K562 (cell line): Measurements from ENCODE around the gene C21orf58. TPM values are rescaled to one million over a fixed set of nuclear protein-coding genes. Genes with fewer than 3 reads are reported as not detected.

Source experiments
- ATAC-seq: fragments of 200-7000 bp; cut with Tn5 transposase; 3 replicates; pipeline ENCODE4 v1.9.1; 2020; ENCODE audit warnings: moderate library complexity
- BruUV-seq: library from RNA; stranded (reverse); fragments of 400-500 nt; replicated peaks from 2 replicates; lab custom pipeline; 2021; lab: Mats Ljungman, UMichigan
- CTCF ChIA-PET: fragments of 300-600 bp; formaldehyde crosslinking; extraction: SDS; loops from one replicate; lab custom pipeline; 2021; ENCODE audit warnings: low intra/inter-chr PET ratio; lab: Yijun Ruan, JAX
- POLR2A ChIA-PET: fragments of 300-600, 350-650 bp; sonication (Branson Sonifier 250); formaldehyde crosslinking; extraction: SDS; loops from one replicate; lab custom pipeline; 2021; ENCODE audit warnings: antibody characterized with exemption, inconsistent platforms; lab: Yijun Ruan, JAX
- DNase-seq, 4 experiments: peaks; one replicate each; pipeline versions ENCODE4 v3.0.0 to v3.0.0-alpha.2; 2011 to 2018; ENCODE audit warnings: low spot score in 3 of 4, mixed read lengths in 3 of 4; ENCODE audit errors: extremely low read depth in 1 of 4
- FAIRE-seq: peaks from 2 replicates; lab custom pipeline; 2011; peaks lifted over from hg19 to GRCh38; lab: Jason Lieb, UNC
- H2AFZ ChIP-seq: 2 replicates; pipeline ENCODE4 v1.6.0; 2011; ENCODE audit warnings: low read depth, low read length, control low read depth, inconsistent platforms
- H3K27ac ChIP-seq: fragments of 200-600 bp; 3 replicates; pipeline ENCODE4 v1.8.0; 2011; ENCODE audit warnings: low read depth, mild to moderate bottlenecking, control low read depth, inconsistent platforms, low read length, moderate library complexity, mixed read lengths; ENCODE audit errors: extremely low read depth
- H3K27me3 ChIP-seq, 2 experiments: fragments of 300-600 bp in 1 of 2; 2 replicates in 1 of 2; 3 replicates in 1 of 2; pipeline versions ENCODE4 v1.6.0 to v1.8.0; 2011; ENCODE audit warnings: inconsistent platforms in 2 of 2, low read length in 2 of 2, mild to moderate bottlenecking in 1 of 2, mixed read lengths in 1 of 2, moderate library complexity in 1 of 2; ENCODE audit not compliant: control insufficient read depth in 2 of 2, insufficient read depth in 2 of 2
- H3K36me3 ChIP-seq: fragments of 300-600 bp; 3 replicates; pipeline ENCODE4 v1.8.0; 2011; ENCODE audit warnings: mild to moderate bottlenecking, low read length, inconsistent platforms; ENCODE audit not compliant: control insufficient read depth, insufficient read depth
- H3K4me1 ChIP-seq, 2 experiments: fragments of 200-600 bp in 1 of 2; replicated peaks in 1 of 2; 2 replicates in 1 of 2; 3 replicates in 1 of 2; pipeline versions ENCODE4 v1.5.1 to v1.8.0; 2011; ENCODE audit warnings: inconsistent platforms in 2 of 2, low read length in 2 of 2, mild to moderate bottlenecking in 1 of 2, mixed read lengths in 1 of 2, moderate library complexity in 1 of 2; ENCODE audit not compliant: control insufficient read depth in 2 of 2, insufficient read depth in 2 of 2
- H3K4me2 ChIP-seq: 2 replicates; pipeline ENCODE4 v1.6.1; 2011; ENCODE audit warnings: low read length, control low read depth, inconsistent platforms, mixed read lengths; ENCODE audit not compliant: insufficient read depth
- H3K4me3 ChIP-seq: fragments of 200-600 bp; sonication (generic), shearing (Covaris generic); 2 replicates; pipeline ENCODE4 v1.5.1; 2016; ENCODE audit warnings: control low read depth, inconsistent platforms
- H3K79me2 ChIP-seq: fragments of 200-600 bp; 3 replicates; pipeline ENCODE4 v1.8.0; 2011; ENCODE audit warnings: low read length, inconsistent platforms; ENCODE audit not compliant: control insufficient read depth, insufficient read depth
- H3K9ac ChIP-seq, 2 experiments: 2 replicates each; pipeline versions ENCODE4 v1.6.0 to v1.6.1; 2011; ENCODE audit warnings: low read depth in 2 of 2, low read length in 2 of 2, control low read depth in 1 of 2, inconsistent platforms in 1 of 2, mild to moderate bottlenecking in 1 of 2, mixed read lengths in 1 of 2; ENCODE audit not compliant: insufficient read depth in 1 of 2
- H3K9me1 ChIP-seq: one replicate; pipeline ENCODE4 v1.6.0; 2011; ENCODE audit warnings: inconsistent platforms, mild to moderate bottlenecking, low read length, moderate library complexity; ENCODE audit not compliant: control insufficient read depth, insufficient read depth
- H3K9me3 ChIP-seq: replicated peaks from 2 replicates; pipeline ENCODE4 v1.5.1; 2011; ENCODE audit warnings: low read depth, low read length, inconsistent platforms; ENCODE audit not compliant: control insufficient read depth, insufficient read depth
- H4K20me1 ChIP-seq: replicated peaks from 2 replicates; pipeline ENCODE4 v1.6.1; 2011; ENCODE audit warnings: low read length, inconsistent platforms, mixed read lengths; ENCODE audit not compliant: control insufficient read depth, insufficient read depth
- BDP1 ChIP-seq: IDR thresholded peaks from 3 replicates; pipeline ENCODE4 v1.6.1; 2011; ENCODE audit not compliant: insufficient read length, insufficient read depth
- ELF4 ChIP-seq: fragments of 450-650 bp; formaldehyde crosslinking; IDR thresholded peaks from 2 replicates; pipeline ENCODE4 v1.4.0; 2022; ENCODE audit warnings: missing genetic modification characterization
- KDM5B ChIP-seq: fragments of 200-600 bp; sonication (generic); IDR thresholded peaks from 2 replicates; pipeline ENCODE4 v1.6.1; 2012; ENCODE audit warnings: low read depth, mild to moderate bottlenecking, moderate library complexity, low read length, control low read depth, inconsistent platforms; ENCODE audit not compliant: insufficient replicate concordance
- KLF13 ChIP-seq: fragments of 450-650 bp; IDR thresholded peaks from 2 replicates; pipeline ENCODE4 v1.6.1; 2016; ENCODE audit warnings: missing genetic modification characterization, low read depth, mild to moderate bottlenecking, missing compliant biosample characterization, moderate library complexity, borderline replicate concordance
- PHTF2 ChIP-seq: fragments of 250-450 bp; sonication (Bioruptor Pico); IDR thresholded peaks from 2 replicates; pipeline ENCODE4 v1.5.0; 2021; ENCODE audit warnings: mild to moderate bottlenecking
- PTBP1 ChIP-seq: fragments of 200-400 bp; formaldehyde crosslinking; IDR thresholded peaks from 2 replicates; pipeline ENCODE4 v1.6.1; 2017; ENCODE audit warnings: low read depth, low read length
- YY1 ChIP-seq, 3 experiments: IDR thresholded peaks; 2 replicates each; pipeline ENCODE4 v1.6.1; 2011; ENCODE audit warnings: low read length in 2 of 3, mild to moderate bottlenecking in 2 of 3, moderate library complexity in 2 of 3, borderline replicate concordance in 1 of 3, control low read depth in 1 of 3, low read depth in 1 of 3; ENCODE audit not compliant: insufficient read depth in 3 of 3, insufficient replicate concordance in 2 of 3, control insufficient read depth in 1 of 3, insufficient read length in 1 of 3; ENCODE audit errors: extremely low read depth in 1 of 3
- ZNF507 ChIP-seq: conservative IDR thresholded peaks from 2 replicates; pipeline ENCODE4 v1.6.1; 2017; ENCODE audit warnings: missing genetic modification characterization, missing compliant biosample characterization
- WGBS: fragments of 100-300 bp; shearing (Covaris generic); methylation state at CpG from one replicate; pipeline ENCODE4 v1.1.6; 2016; ENCODE audit warnings: low coverage, mixed read lengths; ENCODE audit not compliant: insufficient coverage; ENCODE audit errors: missing lambda C conversion rate; 5-methylcytosine and 5-hydroxymethylcytosine counted together
- in situ Hi-C: fragments of 300-500 bp; cut with MboI; formaldehyde crosslinking; loops from 4 replicates; pipeline ENCODE4 v1.15.0; 2018; ENCODE audit warnings: inconsistent platforms, mixed read lengths
- intact Hi-C: fragments of 100-400 bp; cut with micrococcal nuclease; formaldehyde crosslinking; loops from 2 replicates; pipeline ENCODE4 v1.14.2; 2022
- polyA plus RNA-seq, 8 experiments: library from polyadenylated mRNA; depleted of rRNA in 4 of 8; stranded (reverse) in 5 of 8; unstranded in 3 of 8; fragments of >200 nt; fragmentation: Nextera tagmentation in 2 of 8; fragmentation: Illumina TruSeq in 1 of 8; extraction: Ambion mirVana in 2 of 8; extraction: Trizol in 1 of 8; gene quantifications; 2 replicates each; pipeline versions ENCODE4 v1.2.1 to v1.2.3, GENCODE V29; 2011 to 2014; ENCODE audit warnings: inconsistent platforms in 1 of 8, missing spikeins in 1 of 8
- total RNA-seq, 7 experiments: library from RNA; depleted of rRNA in 6 of 7; stranded (reverse); fragments of >200 nt in 6 of 7; fragmentation: Illumina TruSeq in 2 of 7; extraction: Trizol in 2 of 7; gene quantifications; 2 replicates each; pipeline versions ENCODE4 v1.2.1 to v1.2.3, GENCODE V29; 2011 to 2021; ENCODE audit warnings: low replicate concordance in 1 of 7
- TF ChIP-seq, protein P1 (sequence below): sonication (generic); formaldehyde crosslinking; IDR thresholded peaks from 2 replicates; pipeline ENCODE4 v1.8.0; 2022; ENCODE audit warnings: missing genetic modification reagents, mild to moderate bottlenecking, borderline replicate concordance
- TF ChIP-seq, protein P2 (sequence below): fragments of 450-650 bp; conservative IDR thresholded peaks from 2 replicates; pipeline ENCODE4 v1.6.1; 2016; ENCODE audit warnings: missing genetic modification characterization, low read depth, mild to moderate bottlenecking, missing compliant biosample characterization, moderate library complexity
- TF ChIP-seq, protein P3 (sequence below): fragments of 200-800 bp; sonication (Bioruptor generic); IDR thresholded peaks from 2 replicates; pipeline ENCODE4 v1.6.1; 2017; ENCODE audit warnings: missing genetic modification characterization, missing compliant biosample characterization

Gene C21orf58
- total and polyA plus RNA-seq, 9 of the 15 experiments (the other 6 are each of a cell fraction or from before 2014, with no cell fraction given) = 1.2 to 30.5 (median 12.4) TPM

DNA sequence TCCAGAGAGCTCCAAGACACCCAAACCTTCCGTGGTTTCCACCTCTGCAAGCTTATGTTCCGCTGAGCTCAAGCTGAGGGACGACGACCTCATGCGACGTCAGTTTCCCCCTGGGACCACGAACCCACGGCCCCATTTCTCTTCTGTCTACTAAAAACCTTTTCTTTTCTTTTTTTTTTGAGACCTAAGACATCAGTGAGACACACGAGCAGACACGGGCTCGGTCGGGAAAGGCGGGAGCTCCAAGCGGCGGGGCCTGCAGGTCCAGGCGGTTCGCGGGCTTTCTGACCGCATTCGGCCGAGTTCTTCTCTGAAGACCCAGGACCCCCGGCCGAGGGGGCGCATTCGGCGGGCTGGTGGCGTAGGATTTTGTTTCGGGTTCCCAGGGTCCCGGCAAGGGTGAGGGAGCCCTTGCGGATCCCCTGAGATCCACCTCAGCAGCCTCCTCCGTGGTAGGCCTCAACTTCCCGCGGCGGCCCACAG is 402 bp downstream of the C21orf58 start (continued):
- TF ChIP-seq BDP1 (no peak), ZNF507 (tag) (no peak)

DNA sequence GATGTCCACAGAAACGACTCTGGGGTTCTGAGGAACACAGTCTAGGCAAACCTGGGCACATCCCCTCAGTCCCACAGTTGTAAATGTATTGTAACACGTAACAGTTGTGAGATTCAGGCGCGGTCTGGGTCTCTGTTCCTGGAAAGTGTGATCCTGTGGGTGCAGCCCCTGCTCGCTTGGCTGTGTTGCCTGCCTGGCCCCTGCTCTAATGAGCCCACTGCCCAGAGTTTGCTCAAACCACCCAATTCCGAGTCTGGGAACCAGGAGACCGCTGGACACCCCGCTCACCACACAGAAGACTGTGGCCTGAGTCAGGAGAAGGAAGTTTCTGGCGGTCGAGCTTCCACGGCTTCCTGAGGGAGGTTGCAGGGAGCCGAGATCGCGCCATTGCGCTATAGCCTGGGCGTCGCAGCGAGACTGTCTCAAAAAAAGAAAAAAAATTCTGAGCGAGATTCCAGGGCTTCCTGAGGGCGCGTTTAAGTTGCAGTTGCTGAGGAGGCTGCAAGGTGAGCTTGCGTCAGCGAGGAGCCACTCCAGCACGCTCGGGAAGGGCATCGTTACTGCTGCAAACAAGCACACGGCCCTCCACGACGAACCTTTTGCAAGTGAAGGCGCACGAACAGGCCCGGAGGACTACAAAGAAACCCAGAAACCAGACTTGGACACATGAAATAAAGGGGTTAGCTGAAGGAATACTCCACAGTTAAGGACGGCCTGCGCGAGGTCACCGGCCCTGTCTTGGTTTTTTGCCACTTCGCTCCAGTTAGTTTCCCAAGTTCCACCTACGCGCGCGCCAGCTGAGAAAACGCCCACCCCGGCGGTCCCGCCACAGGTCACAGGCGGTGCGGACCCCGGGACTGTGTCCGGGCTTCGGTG is 1.1 kb downstream of the C21orf58 start:
- no peaks in the 10 kb centered on the region for H3K9me3 ChIP-seq
- peak overlapping the region; percentile 89 for H3K4me3 ChIP-seq
- H3K79me2 ChIP-seq = peaks cover 76% of the 10 kb centered on the region
- FAIRE-seq = no peak
- peaks cover 36% of the 10 kb centered on the region for H3K36me3 ChIP-seq
- under 1% methylated on average over 50 of the region's 50 CpGs for WGBS
- DNase-seq = peak in 1 of 4 experiments; percentile 57
- H3K9ac ChIP-seq = peak overlapping the region; percentile 99
- no peaks in the 10 kb centered on the region for H3K27me3 ChIP-seq
- ATAC-seq = no peak
- no peaks in the 10 kb centered on the region for H3K9me1 ChIP-seq
- TSS peak; percentile 63 for BruUV-seq
- H3K4me2 ChIP-seq = peak overlapping the region; percentile 91
- CTCF ChIA-PET = interaction anchor here (0.6 kb wide), 1 partner anchor 409 kb away, joined by 4 read pairs; no protein-coding TSS in a partner anchor
- H4K20me1 ChIP-seq = peaks cover 26% of the 10 kb centered on the region
- in situ Hi-C loops (no loop called here), intact Hi-C loops (loop anchor here (1.0 kb wide), 1 partner anchor 136 kb away; the partner anchor contains the start of gene DIP2A)
- peaks cover 32 to 70% of the 10 kb centered on the region in 2 experiments; a peak in 4 of 5 replicates for H3K4me1 ChIP-seq
- POLR2A ChIA-PET = interaction anchor here (0.6 to 1.8 kb wide), 18 partner anchors 9 to 345 kb away, joined by 3 to 12 read pairs (median 4); partner anchors contain the start of genes LSS, MCM3AP and YBEY
- no peak overlapping the region for H2AFZ ChIP-seq
- peak overlapping the region; percentile 99 for H3K27ac ChIP-seq
- TF ChIP-seq YY1 (IDR thresholded peaks at IDR 0.05; ENCODE audit: borderline replicate concordance in 1 of 3, control insufficient read depth in 1 of 3, extremely low read depth in 1 of 3, insufficient read depth in 3 of 3, insufficient read length in 1 of 3, insufficient replicate concordance in 2 of 3, low read depth in 1 of 3, low read length in 2 of 3) = peak in 1 of 3 experiments; percentile 59
- TF ChIP-seq, protein P1, sequence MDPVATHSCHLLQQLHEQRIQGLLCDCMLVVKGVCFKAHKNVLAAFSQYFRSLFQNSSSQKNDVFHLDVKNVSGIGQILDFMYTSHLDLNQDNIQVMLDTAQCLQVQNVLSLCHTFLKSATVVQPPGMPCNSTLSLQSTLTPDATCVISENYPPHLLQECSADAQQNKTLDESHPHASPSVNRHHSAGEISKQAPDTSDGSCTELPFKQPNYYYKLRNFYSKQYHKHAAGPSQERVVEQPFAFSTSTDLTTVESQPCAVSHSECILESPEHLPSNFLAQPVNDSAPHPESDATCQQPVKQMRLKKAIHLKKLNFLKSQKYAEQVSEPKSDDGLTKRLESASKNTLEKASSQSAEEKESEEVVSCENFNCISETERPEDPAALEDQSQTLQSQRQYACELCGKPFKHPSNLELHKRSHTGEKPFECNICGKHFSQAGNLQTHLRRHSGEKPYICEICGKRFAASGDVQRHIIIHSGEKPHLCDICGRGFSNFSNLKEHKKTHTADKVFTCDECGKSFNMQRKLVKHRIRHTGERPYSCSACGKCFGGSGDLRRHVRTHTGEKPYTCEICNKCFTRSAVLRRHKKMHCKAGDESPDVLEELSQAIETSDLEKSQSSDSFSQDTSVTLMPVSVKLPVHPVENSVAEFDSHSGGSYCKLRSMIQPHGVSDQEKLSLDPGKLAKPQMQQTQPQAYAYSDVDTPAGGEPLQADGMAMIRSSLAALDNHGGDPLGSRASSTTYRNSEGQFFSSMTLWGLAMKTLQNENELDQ = 0 out of 2 replicates have a peak, but pooled peaks have one; percentile 34
- no peak for TF ChIP-seq PHTF2 (CRISPR knock-in tag)
- 0 out of 2 replicates have a peak, but pooled peaks have one; percentile 17 for TF ChIP-seq PTBP1
- TF ChIP-seq, protein P2, sequence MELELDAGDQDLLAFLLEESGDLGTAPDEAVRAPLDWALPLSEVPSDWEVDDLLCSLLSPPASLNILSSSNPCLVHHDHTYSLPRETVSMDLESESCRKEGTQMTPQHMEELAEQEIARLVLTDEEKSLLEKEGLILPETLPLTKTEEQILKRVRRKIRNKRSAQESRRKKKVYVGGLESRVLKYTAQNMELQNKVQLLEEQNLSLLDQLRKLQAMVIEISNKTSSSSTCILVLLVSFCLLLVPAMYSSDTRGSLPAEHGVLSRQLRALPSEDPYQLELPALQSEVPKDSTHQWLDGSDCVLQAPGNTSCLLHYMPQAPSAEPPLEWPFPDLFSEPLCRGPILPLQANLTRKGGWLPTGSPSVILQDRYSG = no peak
- TF ChIP-seq ELF4 (CRISPR knock-in tag) = 0 out of 2 replicates have a peak, but pooled peaks have one; percentile 13
- TF ChIP-seq KLF13 (tag) = peak; percentile 75; the same call in 1 of the 2 replicates
- TF ChIP-seq, protein P3, sequence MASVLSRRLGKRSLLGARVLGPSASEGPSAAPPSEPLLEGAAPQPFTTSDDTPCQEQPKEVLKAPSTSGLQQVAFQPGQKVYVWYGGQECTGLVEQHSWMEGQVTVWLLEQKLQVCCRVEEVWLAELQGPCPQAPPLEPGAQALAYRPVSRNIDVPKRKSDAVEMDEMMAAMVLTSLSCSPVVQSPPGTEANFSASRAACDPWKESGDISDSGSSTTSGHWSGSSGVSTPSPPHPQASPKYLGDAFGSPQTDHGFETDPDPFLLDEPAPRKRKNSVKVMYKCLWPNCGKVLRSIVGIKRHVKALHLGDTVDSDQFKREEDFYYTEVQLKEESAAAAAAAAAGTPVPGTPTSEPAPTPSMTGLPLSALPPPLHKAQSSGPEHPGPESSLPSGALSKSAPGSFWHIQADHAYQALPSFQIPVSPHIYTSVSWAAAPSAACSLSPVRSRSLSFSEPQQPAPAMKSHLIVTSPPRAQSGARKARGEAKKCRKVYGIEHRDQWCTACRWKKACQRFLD = peak; percentile 19; the same call in 1 of the 2 replicates
- TF ChIP-seq KDM5B = peak; percentile 91
